ENCODE results near the gene VAV2.
"Not testable (repeated sequence)": the region's sequence is repeated elsewhere in the genome, so short reads cannot be mapped to it uniquely, and the experiment has no call there.

The VAV2 gene

DNA sequence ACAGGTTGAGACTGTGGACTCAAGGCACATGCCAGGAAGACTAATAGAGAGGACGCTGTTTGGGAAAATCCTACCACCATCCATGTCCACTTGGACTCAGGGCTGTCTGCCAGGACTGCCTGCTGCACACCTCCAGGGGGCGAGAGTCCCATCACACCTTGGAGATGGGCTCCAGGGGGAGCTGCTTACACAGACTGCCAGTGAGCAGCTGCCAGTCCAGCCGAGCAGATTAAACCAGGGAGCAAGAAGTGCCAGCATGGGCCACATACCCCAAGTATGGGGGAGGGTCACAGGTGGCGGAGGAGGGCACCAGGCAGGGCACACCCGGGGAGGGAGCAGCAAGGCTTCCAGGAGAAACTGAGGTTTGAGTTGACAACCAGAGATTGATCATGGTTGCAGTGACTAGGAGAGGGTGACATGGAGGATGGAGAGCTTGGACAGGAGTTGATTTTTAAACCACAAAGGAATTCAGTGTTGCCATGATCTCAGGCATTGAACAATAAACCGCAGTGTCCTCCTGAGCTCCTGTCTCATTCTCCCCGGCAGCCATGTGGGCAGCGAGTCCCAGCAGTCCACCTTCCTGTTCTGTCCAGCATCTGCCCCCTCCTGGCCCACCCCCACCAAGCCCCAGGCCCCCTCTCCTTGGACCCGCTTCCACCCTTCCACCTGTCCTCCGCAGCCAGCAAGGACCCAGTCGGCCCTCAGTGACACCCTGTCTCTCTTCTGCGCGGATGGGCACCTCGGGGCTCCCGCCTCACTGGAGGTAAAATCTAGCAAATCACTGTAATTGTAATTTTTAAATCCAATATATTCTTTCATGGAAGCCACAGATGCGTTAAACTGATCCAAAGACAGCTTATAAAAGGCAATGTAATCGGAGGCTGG, 3.1 kb upstream of the VAV2 start:
- DNase-seq, result no peak

- DNase-seq, result no peak
Observed at GRCh38 chr9:133994353-133995011, 2.4 kb upstream of the VAV2 start.

DNA sequence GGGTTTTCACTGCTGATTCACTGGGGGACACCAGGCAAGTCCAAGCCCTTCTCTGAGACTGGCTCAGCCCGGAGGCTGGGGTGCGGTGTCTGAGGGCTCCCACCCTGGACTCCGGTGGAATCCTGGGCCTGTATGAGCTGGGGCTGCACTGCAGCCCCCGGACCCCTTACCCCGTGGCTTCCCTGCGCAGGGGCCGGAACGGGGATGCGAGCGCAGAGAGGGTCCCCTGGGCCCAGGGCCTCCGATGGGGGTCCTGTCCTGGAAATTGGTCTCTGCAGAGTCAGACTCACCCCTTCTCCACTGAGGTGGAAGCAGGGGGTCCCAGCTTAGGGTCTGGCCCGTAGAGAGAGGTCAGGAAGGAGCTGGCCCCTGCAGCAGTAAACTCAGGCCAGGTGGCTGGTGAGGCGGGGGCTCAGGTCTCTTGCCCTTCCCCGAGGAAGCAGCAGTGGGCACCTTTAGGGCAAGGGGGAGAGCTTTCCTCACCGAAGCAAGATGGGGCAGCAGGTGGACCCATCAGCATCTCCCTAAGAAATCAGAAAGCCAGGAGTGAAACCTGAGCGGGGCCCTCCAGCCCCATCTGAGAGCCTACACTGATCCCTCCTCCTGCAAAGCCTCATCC, 1.6 kb upstream of the VAV2 start:
- DNase-seq, result no peak

DNA sequence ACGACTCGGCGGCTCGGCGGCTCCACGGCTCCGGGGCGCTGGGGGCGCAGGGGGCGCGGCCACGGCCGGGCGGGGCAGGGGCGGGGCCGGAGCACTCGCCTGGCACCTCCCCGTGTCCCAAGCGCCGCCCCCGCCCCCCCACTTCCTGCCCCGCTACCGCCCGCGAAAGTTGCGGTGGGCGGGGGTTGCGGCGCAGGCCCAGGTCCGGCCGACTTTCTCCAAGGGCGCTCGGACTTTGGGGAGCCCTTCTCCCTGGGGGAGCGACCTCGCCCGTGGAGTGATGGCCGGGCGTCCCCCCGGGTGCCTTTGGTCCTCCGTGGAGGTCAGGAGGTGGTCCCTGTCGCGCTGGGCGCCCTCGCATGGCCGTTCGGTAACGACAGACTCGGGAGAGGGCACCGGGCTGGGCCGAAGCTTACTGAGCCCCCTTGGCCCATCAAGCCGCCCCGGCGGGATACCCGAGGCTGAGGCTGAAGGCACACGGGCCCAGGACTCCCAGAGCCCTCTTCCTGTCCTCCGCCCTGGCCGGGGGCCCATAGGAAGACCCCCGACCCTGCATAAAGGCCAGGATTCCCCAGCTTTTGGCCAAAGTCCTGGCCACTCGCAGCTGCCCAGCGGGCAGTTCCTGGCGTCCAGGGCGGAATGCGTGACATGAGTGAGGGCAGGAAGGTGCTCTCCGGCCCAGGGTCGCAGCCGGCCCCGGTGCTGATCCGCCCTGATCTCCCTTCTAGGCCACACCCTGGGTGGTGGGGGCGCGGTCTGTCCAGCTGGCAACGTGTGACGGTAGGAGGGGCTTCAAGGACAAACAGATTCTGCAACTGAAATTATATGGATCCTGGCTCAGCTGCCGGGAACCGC, 883 bp upstream of the VAV2 start:
- DNase-seq, result peak; percentile 51

DNA sequence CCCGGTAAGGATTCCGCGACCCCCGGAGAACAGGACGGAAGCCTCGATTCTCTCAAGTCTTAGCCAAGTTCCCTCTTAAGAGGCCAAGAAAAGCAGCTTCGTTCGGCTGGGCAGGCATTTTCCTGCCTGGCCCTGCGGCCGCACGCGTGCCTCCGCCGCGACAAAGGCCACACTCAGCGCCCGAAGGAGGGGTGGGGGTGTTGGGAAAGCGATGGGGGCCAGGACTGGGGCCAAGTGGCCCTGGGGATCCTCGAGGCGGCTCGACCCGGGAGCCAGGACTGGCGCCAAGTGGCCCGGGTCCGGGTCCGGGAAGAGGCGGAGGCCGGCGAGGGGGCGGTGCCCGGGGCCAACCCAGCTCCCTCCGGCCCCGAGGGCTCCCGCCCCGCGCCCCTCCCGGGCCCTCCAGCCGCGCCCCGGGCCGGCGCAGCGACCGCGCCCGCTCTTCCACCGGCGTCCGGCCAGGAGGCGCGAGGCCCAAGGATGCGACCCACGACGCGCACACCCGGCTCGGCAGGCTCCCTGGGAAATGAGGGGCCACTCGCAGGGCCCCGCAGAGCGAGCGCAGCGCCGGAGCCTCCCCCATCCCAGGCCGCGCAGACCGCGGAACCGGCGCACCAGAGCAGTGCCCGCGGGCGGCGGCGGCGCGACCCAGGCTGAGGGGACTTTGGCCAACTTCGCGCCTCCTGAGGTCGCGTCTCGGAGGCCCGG, 756 bp downstream of the VAV2 start:
- no peak for DNase-seq

DNA sequence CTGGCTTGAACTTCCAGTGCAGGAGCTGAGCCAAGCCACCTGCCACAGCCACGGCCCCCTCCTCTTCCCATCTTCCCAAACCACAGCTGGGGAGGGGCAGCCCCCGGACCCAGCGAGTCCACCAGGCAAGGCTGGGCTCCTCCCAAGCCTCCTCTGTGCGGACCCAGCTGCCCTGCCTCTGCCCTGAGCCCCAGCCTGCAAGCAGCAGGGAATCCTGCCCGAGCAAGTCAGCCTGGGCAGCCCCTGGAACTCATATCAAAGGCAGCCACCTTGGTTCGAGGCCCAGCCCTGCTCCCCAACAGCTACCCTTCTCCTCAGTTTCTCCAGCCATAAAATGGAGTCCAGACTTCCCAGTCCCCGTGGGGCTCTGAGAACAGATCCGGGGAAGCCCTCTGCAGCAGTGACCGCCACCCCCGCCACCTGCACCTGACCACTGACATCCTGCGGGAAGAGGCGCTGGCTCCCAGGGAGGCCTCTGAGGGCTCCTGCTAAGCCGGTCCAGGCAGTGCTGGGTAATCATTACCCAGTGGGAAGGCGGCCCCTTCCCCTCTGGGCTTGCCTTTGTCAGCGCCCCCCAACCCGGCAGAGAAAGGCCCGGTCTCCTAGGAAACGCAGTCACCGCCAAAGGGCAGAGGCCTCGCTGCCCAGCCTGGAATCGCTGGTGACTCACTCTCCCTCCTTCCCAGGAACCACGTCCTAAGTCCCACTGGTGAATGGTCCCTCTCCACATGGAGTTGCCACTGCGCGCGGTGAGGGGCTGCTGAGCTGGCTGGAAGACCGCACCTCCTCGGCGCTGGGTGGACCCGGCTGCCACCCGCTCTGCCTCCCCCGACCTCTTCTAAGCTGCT, 1.5 kb downstream of the VAV2 start:
- no peak for DNase-seq

GRCh38 chr9:133989625-133990365, 2.3 kb downstream of the VAV2 start:
- no peak for DNase-seq

- DNase-seq, result not testable (repeated sequence)
Observed at GRCh38 chr9:133988771-133989170, 3.4 kb downstream of the VAV2 start.

- no peak for DNase-seq
Observed at GRCh38 chr9:133987946-133988665, 4.0 kb downstream of the VAV2 start.

DNA sequence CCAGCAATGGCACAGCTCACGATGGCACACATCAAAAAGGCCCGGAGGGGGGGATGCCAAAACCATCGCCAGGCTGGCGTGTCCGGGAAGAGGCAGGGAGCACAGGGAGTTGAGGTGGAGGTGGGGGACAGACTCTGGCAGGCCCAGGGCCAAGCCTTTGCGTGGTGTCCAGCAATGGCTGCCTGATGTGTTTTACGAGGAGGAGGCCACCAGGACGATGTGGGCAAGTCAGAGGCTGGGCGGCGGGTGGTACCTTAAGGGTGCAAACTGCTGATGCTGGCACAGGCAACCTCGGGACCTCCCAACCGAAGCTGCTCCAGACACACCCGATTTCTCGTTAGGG, 4.7 kb downstream of the VAV2 start:
- DNase-seq, result no peak

GRCh38 chr9:133986774-133987445, 5.2 kb downstream of the VAV2 start:
- DNase-seq, result no peak

DNA sequence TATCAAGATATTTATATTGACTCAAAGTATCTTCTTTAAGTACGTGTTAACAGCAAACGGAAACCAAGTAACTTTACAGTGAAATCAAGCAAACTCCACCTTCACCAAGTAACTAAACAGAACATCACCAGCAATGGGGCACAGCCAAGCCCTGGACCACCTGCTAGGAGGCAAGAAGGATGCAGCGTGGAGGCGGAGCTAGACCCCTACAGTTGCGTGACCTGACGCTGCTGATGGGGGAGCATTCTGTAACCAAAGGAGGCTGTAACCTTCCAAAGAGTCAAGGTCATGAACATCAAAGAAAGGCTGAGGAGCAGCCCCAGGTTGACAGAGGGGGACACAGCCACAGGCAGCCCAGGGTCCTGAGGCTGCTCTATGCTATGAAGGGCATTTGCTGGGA, 6.1 kb downstream of the VAV2 start:
- no peak for DNase-seq

DNA sequence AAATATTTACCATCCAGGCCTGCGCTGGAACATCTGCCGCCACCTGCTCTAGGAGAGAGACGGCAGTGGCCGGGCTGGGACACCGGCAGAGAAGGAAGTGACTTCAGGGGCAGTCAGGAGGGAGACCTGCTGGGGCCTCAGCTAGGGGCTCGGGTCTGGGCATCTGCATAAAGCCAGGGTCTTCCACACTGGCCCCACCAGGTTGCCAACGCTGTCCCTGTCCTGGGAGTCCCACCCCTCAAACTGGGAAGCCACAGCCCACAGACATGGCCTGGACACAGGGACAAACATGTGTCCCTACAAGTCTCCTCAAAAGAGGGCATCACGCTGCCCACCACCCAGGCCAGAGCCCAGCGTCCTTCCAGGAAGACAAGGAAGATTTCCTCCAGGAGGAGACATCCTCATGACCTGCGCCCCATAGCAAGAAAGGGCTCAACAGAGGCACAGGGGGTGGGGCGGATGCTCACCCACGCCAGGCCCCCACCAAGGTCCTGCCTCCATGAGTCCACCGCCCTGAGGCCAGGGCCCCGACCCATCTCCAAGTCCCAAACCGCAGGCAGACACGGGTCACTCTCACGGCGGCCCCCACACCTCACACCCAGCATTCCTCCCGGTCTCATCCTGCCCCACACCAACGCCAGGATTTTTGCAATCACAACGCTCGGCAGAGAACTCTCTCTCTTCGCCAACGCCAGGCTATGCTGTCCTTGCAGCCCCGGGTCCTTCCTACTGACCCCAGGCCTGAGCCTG, 9.0 kb downstream of the VAV2 start:
- no peak for DNase-seq

- DNase-seq, result no peak
Observed at GRCh38 chr9:133981958-133982681, 10.0 kb downstream of the VAV2 start.

DNA sequence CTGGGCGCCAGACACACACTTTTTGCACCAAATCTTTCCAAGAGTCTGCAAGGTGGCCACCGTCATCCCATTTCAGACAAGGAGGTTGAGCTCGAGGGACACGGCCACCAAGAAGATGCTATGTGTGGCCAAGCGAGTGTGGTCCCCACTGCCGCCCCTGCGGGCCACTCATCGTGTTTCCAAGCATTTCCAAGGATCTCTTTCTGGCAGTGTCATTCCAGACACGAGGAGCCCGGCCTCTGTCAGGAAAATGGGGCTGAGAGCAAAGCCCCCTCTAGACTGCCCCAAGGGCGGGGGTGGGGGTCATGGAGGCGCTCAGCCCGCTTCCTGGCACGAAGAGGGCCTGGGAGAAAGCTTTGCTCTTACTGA, 10.6 kb downstream of the VAV2 start:
- no peak for DNase-seq

GRCh38 chr9:133980864-133981588, 11.1 kb downstream of the VAV2 start:
- DNase-seq, result no peak
